Panc1 (cell line): Measurements from ENCODE around the gene DACH1. TPM values are rescaled to one million over a fixed set of nuclear protein-coding genes. Genes with fewer than 3 reads are reported as not detected.

Experiments
- ATAC-seq: fragments of 200-7000 bp; cut with Tn5 transposase; 2 replicates; pipeline ENCODE4 v1.9.1; 2020; ENCODE audit warnings: mild to moderate bottlenecking, moderate library complexity
- BruUV-seq: library from RNA; stranded (reverse); fragments of 400-500 nt; replicated peaks from 2 replicates; lab custom pipeline; 2021; lab: Mats Ljungman, UMichigan
- CTCF ChIA-PET: fragments of 300-600 bp; sonication (Branson Sonifier 250); formaldehyde crosslinking; loops from one replicate; lab custom pipeline; 2022; ENCODE audit warnings: antibody characterized with exemption; lab: Charles Lee
- POLR2A ChIA-PET: fragments of 300-600 bp; sonication (Branson Sonifier 250); formaldehyde crosslinking; loops from one replicate; lab custom pipeline; 2022; ENCODE audit warnings: antibody characterized with exemption; lab: Charles Lee
- DNase-seq: peaks from one replicate; pipeline ENCODE4 v3.0.0-alpha.2; 2010; ENCODE audit warnings: low read depth, low spot score
- H3K27ac ChIP-seq: 2 replicates; pipeline ENCODE4 v1.5.1; 2011; ENCODE audit warnings: mild to moderate bottlenecking, low read length, inconsistent platforms
- H3K27me3 ChIP-seq: fragments of 200-500 bp; sonication (Bioruptor generic); 2 replicates; pipeline ENCODE4 v1.6.0; 2014; ENCODE audit warnings: low read length, inconsistent platforms; ENCODE audit not compliant: control insufficient read depth, insufficient read depth
- H3K36me3 ChIP-seq: fragments of 200-500 bp; sonication (Bioruptor generic); 2 replicates; pipeline ENCODE4 v1.5.1; 2014; ENCODE audit warnings: inconsistent platforms, mild to moderate bottlenecking, low read length, moderate library complexity; ENCODE audit not compliant: control insufficient read depth, insufficient read depth
- H3K4me1 ChIP-seq: 2 replicates; pipeline ENCODE4 v1.5.1; 2011; ENCODE audit warnings: inconsistent platforms, mild to moderate bottlenecking, low read length, moderate library complexity; ENCODE audit not compliant: control insufficient read depth, insufficient read depth
- H3K4me3 ChIP-seq, 2 experiments: 2 replicates each; pipeline ENCODE4 v1.5.1; 2011 to 2012; ENCODE audit warnings: low read depth in 2 of 2, low read length in 2 of 2, mild to moderate bottlenecking in 2 of 2, inconsistent platforms in 1 of 2, moderate library complexity in 1 of 2
- H3K9me3 ChIP-seq: fragments of 200-500 bp; sonication (Bioruptor generic); 2 replicates; pipeline ENCODE4 v1.5.1; 2014; ENCODE audit warnings: low read depth, mild to moderate bottlenecking, inconsistent platforms, low read length, moderate library complexity; ENCODE audit not compliant: control insufficient read depth, insufficient read depth
- POLR2AphosphoS5 ChIP-seq: IDR thresholded peaks from 2 replicates; pipeline ENCODE4 v1.6.1; 2012; ENCODE audit warnings: mild to moderate bottlenecking, low read depth, low read length, moderate library complexity
- SIN3A ChIP-seq: IDR thresholded peaks from 2 replicates; pipeline ENCODE4 v1.6.1; 2012; ENCODE audit warnings: low read depth, mild to moderate bottlenecking, low read length, moderate library complexity, borderline replicate concordance; ENCODE audit not compliant: insufficient read depth
- TCF7L2 ChIP-seq: IDR thresholded peaks from 2 replicates; pipeline ENCODE4 v1.6.1; 2011; ENCODE audit warnings: mild to moderate bottlenecking, low read depth, low read length, inconsistent platforms
- in situ Hi-C: cut with HindIII; loops from 2 replicates; pipeline ENCODE4 v1.10.0; 2016; ENCODE audit warnings: low sequenced_read_pairs, low pct_unique_long_range_greater_than_20kb
- intact Hi-C: fragments of 100-400 bp; cut with micrococcal nuclease; formaldehyde crosslinking; loops from one replicate; pipeline ENCODE4 v1.10.0; 2022; ENCODE audit not compliant: unreplicated experiment
- total RNA-seq: library from RNA; stranded (reverse); gene quantifications from one replicate; pipeline ENCODE4 v1.2.1, GENCODE V29; 2021; ENCODE audit not compliant: unreplicated experiment
- TF ChIP-seq, protein P1 (sequence below), 2 experiments: IDR thresholded peaks; 2 replicates each; pipeline ENCODE4 v1.6.1; 2011 to 2012; ENCODE audit warnings: low read depth in 2 of 2, control low read depth in 1 of 2, low read length in 1 of 2, mild to moderate bottlenecking in 1 of 2, moderate library complexity in 1 of 2; ENCODE audit not compliant: insufficient read depth in 1 of 2
- TF ChIP-seq, protein P2 (sequence below): fragments of 450-650 bp; IDR thresholded peaks from 2 replicates; pipeline ENCODE4 v1.5.1; 2017; ENCODE audit warnings: mild to moderate bottlenecking

Gene DACH1
- total RNA-seq, 1 experiment from 2014 or later = 0.54 TPM

DNA sequence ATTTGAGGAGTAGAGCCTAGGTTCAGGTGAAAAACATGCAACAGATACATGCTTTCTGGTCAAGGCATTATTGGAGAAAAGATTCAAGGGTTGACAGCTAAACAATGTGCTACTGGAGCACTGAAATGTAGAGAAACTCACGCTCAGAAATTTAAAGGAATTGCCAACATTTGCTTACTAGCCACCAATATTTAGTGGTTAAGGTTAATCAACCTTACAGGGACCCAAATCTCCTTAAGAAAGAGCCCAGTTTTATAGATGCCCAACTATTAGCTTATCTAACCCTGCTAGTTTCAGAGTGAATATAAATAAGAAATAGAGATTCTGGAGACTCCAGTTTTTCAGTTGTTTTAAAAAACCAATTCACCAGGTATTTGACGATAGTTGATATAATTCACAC, 203.6 kb downstream of the DACH1 start:
- TF ChIP-seq, protein P1, sequence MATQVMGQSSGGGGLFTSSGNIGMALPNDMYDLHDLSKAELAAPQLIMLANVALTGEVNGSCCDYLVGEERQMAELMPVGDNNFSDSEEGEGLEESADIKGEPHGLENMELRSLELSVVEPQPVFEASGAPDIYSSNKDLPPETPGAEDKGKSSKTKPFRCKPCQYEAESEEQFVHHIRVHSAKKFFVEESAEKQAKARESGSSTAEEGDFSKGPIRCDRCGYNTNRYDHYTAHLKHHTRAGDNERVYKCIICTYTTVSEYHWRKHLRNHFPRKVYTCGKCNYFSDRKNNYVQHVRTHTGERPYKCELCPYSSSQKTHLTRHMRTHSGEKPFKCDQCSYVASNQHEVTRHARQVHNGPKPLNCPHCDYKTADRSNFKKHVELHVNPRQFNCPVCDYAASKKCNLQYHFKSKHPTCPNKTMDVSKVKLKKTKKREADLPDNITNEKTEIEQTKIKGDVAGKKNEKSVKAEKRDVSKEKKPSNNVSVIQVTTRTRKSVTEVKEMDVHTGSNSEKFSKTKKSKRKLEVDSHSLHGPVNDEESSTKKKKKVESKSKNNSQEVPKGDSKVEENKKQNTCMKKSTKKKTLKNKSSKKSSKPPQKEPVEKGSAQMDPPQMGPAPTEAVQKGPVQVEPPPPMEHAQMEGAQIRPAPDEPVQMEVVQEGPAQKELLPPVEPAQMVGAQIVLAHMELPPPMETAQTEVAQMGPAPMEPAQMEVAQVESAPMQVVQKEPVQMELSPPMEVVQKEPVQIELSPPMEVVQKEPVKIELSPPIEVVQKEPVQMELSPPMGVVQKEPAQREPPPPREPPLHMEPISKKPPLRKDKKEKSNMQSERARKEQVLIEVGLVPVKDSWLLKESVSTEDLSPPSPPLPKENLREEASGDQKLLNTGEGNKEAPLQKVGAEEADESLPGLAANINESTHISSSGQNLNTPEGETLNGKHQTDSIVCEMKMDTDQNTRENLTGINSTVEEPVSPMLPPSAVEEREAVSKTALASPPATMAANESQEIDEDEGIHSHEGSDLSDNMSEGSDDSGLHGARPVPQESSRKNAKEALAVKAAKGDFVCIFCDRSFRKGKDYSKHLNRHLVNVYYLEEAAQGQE (IDR thresholded peaks at IDR 0.05; ENCODE audit: insufficient read depth in 1 of 2, low read depth in 2 of 2, low read length in 1 of 2) = no peak
- TF ChIP-seq, protein P2, sequence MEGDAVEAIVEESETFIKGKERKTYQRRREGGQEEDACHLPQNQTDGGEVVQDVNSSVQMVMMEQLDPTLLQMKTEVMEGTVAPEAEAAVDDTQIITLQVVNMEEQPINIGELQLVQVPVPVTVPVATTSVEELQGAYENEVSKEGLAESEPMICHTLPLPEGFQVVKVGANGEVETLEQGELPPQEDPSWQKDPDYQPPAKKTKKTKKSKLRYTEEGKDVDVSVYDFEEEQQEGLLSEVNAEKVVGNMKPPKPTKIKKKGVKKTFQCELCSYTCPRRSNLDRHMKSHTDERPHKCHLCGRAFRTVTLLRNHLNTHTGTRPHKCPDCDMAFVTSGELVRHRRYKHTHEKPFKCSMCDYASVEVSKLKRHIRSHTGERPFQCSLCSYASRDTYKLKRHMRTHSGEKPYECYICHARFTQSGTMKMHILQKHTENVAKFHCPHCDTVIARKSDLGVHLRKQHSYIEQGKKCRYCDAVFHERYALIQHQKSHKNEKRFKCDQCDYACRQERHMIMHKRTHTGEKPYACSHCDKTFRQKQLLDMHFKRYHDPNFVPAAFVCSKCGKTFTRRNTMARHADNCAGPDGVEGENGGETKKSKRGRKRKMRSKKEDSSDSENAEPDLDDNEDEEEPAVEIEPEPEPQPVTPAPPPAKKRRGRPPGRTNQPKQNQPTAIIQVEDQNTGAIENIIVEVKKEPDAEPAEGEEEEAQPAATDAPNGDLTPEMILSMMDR = no peak
- TF ChIP-seq POLR2AphosphoS5 (no peak), SIN3A (no peak), TCF7L2 (no peak)
- H3K27ac ChIP-seq = no peak overlapping the region
- BruUV-seq = no TSS peak
- POLR2A ChIA-PET = no interaction called here
- DNase-seq = no peak
- no peaks in the 10 kb centered on the region for H3K27me3 ChIP-seq
- CTCF ChIA-PET = no interaction called here
- intact Hi-C loops (no loop called here), in situ Hi-C loops (no loop called here)
- no peaks in the 10 kb centered on the region for H3K9me3 ChIP-seq
- ATAC-seq = no peak
- no peak overlapping the region for H3K4me3 ChIP-seq
- no peaks in the 10 kb centered on the region for H3K4me1 ChIP-seq
- H3K36me3 ChIP-seq = no peaks in the 10 kb centered on the region

DNA sequence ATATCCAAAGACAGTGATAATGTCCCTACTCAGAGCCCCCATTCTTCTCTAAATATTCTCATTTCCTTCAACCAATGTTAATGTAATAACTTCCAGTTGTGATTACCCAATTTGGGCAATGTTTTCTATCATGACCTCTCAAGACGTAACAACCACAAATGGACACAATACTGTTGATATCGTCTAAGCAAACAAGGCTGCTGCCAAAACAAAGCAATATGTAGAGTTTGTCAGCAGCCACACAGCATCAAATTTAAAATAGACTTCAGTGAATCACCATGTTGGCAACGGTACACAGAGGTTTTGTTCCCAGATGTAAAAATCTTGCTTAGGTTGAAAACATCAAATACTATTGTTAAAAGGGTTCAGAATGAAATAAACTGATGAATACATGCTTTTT, 205.1 kb downstream of the DACH1 start:
- Histone ChIP-seq H3K36me3 (no peaks in the 10 kb centered on the region), H3K27ac (no peak overlapping the region), H3K9me3 (no peaks in the 10 kb centered on the region), H3K4me1 (no peaks in the 10 kb centered on the region), H3K4me3 (no peak overlapping the region), H3K27me3 (no peaks in the 10 kb centered on the region)
- in situ Hi-C loops = no loop called here
- ATAC-seq (no peak), DNase-seq (no peak)
- ChIA-PET CTCF (no interaction called here), POLR2A (no interaction called here)
- intact Hi-C loops = no loop called here
- BruUV-seq = no TSS peak
- TF ChIP-seq, protein P2 = no peak
- no peak for TF ChIP-seq POLR2AphosphoS5
- TF ChIP-seq, protein P1 (IDR thresholded peaks at IDR 0.05; ENCODE audit: insufficient read depth in 1 of 2, low read depth in 2 of 2, low read length in 1 of 2) = no peak
- no peak for TF ChIP-seq TCF7L2
- TF ChIP-seq SIN3A = no peak
